ENCODE data around the gene RPGR.
A peak's percentile ranks its signal among the peaks of the same experiment; 100 is the strongest.

Gene RPGR

GRCh38 chrX:38312436-38312835 is 14.9 kb downstream of the RPGR start:
- no peak overlapping the region for H3K4me3 ChIP-seq (ENCODE audit: low read depth, low read length)
- TF ChIP-seq CTCF (conservative IDR thresholded peaks at IDR 0.05; ENCODE audit: low read depth, low read length), result no peak
- peak; percentile 66 for DNase-seq (ENCODE audit: low read depth)

GRCh38 chrX:38311743-38312142 is 15.6 kb downstream of the RPGR start:
- no peak for DNase-seq (ENCODE audit: low read depth)
- no peak for TF ChIP-seq CTCF (conservative IDR thresholded peaks at IDR 0.05; ENCODE audit: low read depth, low read length)

GRCh38 chrX:38305971-38306370 is 21.3 kb downstream of the RPGR start:
- peak; percentile 90 for DNase-seq (ENCODE audit: low read depth)
- TF ChIP-seq CTCF (conservative IDR thresholded peaks at IDR 0.05; ENCODE audit: low read depth, low read length), result peak; percentile 40
- no peak overlapping the region for H3K4me3 ChIP-seq (ENCODE audit: low read depth, low read length)

More at GRCh38 chrX:38311743-38312142, 15.6 kb downstream of the RPGR start:
- no peak overlapping the region for H3K4me3 ChIP-seq (ENCODE audit: low read depth, low read length)

GRCh38 chrX:38304010-38304409 is 23.3 kb downstream of the RPGR start:
- DNase-seq (ENCODE audit: low read depth), result peak; percentile 65
- peak; percentile 59 for TF ChIP-seq CTCF (conservative IDR thresholded peaks at IDR 0.05; ENCODE audit: low read depth, low read length)
- no peak overlapping the region for H3K4me3 ChIP-seq (ENCODE audit: low read depth, low read length)

GRCh38 chrX:38293741-38294140 is 33.6 kb downstream of the RPGR start:
- peak; percentile 45 for TF ChIP-seq CTCF (conservative IDR thresholded peaks at IDR 0.05; ENCODE audit: low read depth, low read length)
- H3K4me3 ChIP-seq (ENCODE audit: low read depth, low read length), result no peak overlapping the region
- peak; percentile 39 for DNase-seq (ENCODE audit: low read depth)

GRCh38 chrX:38287674-38288073 is 39.6 kb downstream of the RPGR start:
- H3K4me3 ChIP-seq (ENCODE audit: low read depth, low read length), result no peak overlapping the region
- TF ChIP-seq CTCF (conservative IDR thresholded peaks at IDR 0.05; ENCODE audit: low read depth, low read length), result no peak

GRCh38 chrX:38285649-38286048 is 41.7 kb downstream of the RPGR start:
- no peak overlapping the region for H3K4me3 ChIP-seq (ENCODE audit: low read depth, low read length)
- DNase-seq (ENCODE audit: low read depth), result no peak
- no peak for TF ChIP-seq CTCF (conservative IDR thresholded peaks at IDR 0.05; ENCODE audit: low read depth, low read length)

More at GRCh38 chrX:38287674-38288073, 39.6 kb downstream of the RPGR start:
- DNase-seq (ENCODE audit: low read depth), result no peak

Data from choroid plexus epithelial cell (primary cell).